HepG2 (cell line): ENCODE measurements around the gene MAOB. TPM values are rescaled to one million over a fixed set of nuclear protein-coding genes. Genes with fewer than 3 reads are reported as not detected.

Source experiments
- BCL6 ChIP-seq: IDR thresholded peaks from 2 replicates; pipeline ENCODE4 v1.6.1; 2016; ENCODE audit warnings: missing genetic modification reagents, missing compliant biosample characterization
- ETS1 ChIP-seq: sonication (generic); formaldehyde crosslinking; IDR thresholded peaks from 2 replicates; pipeline ENCODE4 v1.4.0; 2020; ENCODE audit warnings: missing genetic modification reagents
- GTF2F1 ChIP-seq: fragments of 150-350 bp; IDR thresholded peaks from 2 replicates; pipeline ENCODE4 v1.6.1; 2014; ENCODE audit warnings: low read length
- KDM5B ChIP-seq: sonication (generic); formaldehyde crosslinking; IDR thresholded peaks from 2 replicates; pipeline ENCODE4 v1.4.0; 2020; ENCODE audit warnings: missing genetic modification reagents, mild to moderate bottlenecking, borderline replicate concordance
- MYC ChIP-seq: sonication (generic); formaldehyde crosslinking; IDR thresholded peaks from 2 replicates; pipeline ENCODE4 v1.9.0; 2021; ENCODE audit warnings: missing genetic modification reagents, borderline replicate concordance
- PAF1 ChIP-seq: IDR thresholded peaks from 2 replicates; pipeline ENCODE4 v1.6.1; 2016; ENCODE audit warnings: missing genetic modification reagents, missing compliant biosample characterization
- PHF5A ChIP-seq: IDR thresholded peaks from one replicate; pipeline ENCODE4 v1.6.1; 2018; ENCODE audit warnings: low read depth, missing genetic modification reagents; ENCODE audit not compliant: unreplicated experiment
- PRDM4 ChIP-seq: sonication (generic); formaldehyde crosslinking; IDR thresholded peaks from 2 replicates; pipeline ENCODE4 v1.9.0; 2021; ENCODE audit warnings: missing genetic modification reagents, borderline replicate concordance
- SIN3A ChIP-seq: IDR thresholded peaks from 2 replicates; pipeline ENCODE4 v1.6.1; 2011; ENCODE audit warnings: low read depth, mild to moderate bottlenecking, control low read depth, low read length, borderline replicate concordance
- TSC22D2 ChIP-seq: sonication (generic); formaldehyde crosslinking; IDR thresholded peaks from 2 replicates; pipeline ENCODE4 v1.5.1; 2020; ENCODE audit warnings: missing genetic modification reagents, mild to moderate bottlenecking, borderline replicate concordance
- ZFY ChIP-seq: sonication (generic); formaldehyde crosslinking; IDR thresholded peaks from 2 replicates; pipeline ENCODE4 v1.4.0; 2020; ENCODE audit warnings: missing genetic modification reagents
- ZNF256 ChIP-seq: sonication (generic); formaldehyde crosslinking; conservative IDR thresholded peaks from 2 replicates; pipeline ENCODE4 v1.4.0; 2020; ENCODE audit warnings: missing genetic modification reagents
- ZNF335 ChIP-seq: sonication (generic); formaldehyde crosslinking; IDR thresholded peaks from 2 replicates; pipeline ENCODE4 v1.4.0; 2020; ENCODE audit warnings: missing genetic modification reagents
- ZNF367 ChIP-seq: sonication (generic); formaldehyde crosslinking; IDR thresholded peaks from 2 replicates; pipeline ENCODE4 v1.4.0; 2020; ENCODE audit warnings: missing genetic modification reagents, borderline replicate concordance
- ZNF382 ChIP-seq: sonication (generic); formaldehyde crosslinking; IDR thresholded peaks from 2 replicates; pipeline ENCODE4 v1.5.0; 2020; ENCODE audit warnings: missing genetic modification reagents, mild to moderate bottlenecking, borderline replicate concordance
- ZNF484 ChIP-seq: sonication (generic); formaldehyde crosslinking; IDR thresholded peaks from 2 replicates; pipeline ENCODE4 v1.5.1; 2020; ENCODE audit warnings: mild to moderate bottlenecking, low read depth, missing genetic modification reagents, borderline replicate concordance
- polyA plus RNA-seq, 8 experiments: library from polyadenylated mRNA; depleted of rRNA in 3 of 8; stranded (reverse) in 7 of 8; unstranded in 1 of 8; fragments of >200 nt; fragmentation: Illumina TruSeq in 4 of 8; extraction: Trizol in 4 of 8; gene quantifications; 2 replicates each; pipeline versions ENCODE4 v1.2.1 to v1.2.3, GENCODE V29; 2011 to 2016; ENCODE audit warnings: low read depth in 4 of 8, missing spikeins in 1 of 8, mixed read lengths in 1 of 8; ENCODE audit not compliant: insufficient read depth in 1 of 8
- total RNA-seq, 5 experiments: library from RNA; depleted of rRNA; stranded (reverse); fragments of >200 nt; fragmentation: Illumina TruSeq; extraction: Trizol; gene quantifications; 2 replicates each; pipeline ENCODE4 v1.2.3, GENCODE V29; 2016; ENCODE audit warnings: low read depth in 1 of 5
- TF ChIP-seq, protein P1 (sequence below): sonication (generic); formaldehyde crosslinking; IDR thresholded peaks from 2 replicates; pipeline ENCODE4 v1.4.0; 2020; ENCODE audit warnings: missing genetic modification reagents, mild to moderate bottlenecking, borderline replicate concordance
- TF ChIP-seq, protein P2 (sequence below): sonication (generic); formaldehyde crosslinking; IDR thresholded peaks from 2 replicates; pipeline ENCODE4 v1.4.0; 2020; ENCODE audit warnings: low read depth, missing genetic modification reagents

Gene MAOB
- total and polyA plus RNA-seq, 2 of the 13 experiments (the other 11 are each of a cell fraction or from before 2014, with no cell fraction given), result 11.0 to 19.0 TPM

DNA sequence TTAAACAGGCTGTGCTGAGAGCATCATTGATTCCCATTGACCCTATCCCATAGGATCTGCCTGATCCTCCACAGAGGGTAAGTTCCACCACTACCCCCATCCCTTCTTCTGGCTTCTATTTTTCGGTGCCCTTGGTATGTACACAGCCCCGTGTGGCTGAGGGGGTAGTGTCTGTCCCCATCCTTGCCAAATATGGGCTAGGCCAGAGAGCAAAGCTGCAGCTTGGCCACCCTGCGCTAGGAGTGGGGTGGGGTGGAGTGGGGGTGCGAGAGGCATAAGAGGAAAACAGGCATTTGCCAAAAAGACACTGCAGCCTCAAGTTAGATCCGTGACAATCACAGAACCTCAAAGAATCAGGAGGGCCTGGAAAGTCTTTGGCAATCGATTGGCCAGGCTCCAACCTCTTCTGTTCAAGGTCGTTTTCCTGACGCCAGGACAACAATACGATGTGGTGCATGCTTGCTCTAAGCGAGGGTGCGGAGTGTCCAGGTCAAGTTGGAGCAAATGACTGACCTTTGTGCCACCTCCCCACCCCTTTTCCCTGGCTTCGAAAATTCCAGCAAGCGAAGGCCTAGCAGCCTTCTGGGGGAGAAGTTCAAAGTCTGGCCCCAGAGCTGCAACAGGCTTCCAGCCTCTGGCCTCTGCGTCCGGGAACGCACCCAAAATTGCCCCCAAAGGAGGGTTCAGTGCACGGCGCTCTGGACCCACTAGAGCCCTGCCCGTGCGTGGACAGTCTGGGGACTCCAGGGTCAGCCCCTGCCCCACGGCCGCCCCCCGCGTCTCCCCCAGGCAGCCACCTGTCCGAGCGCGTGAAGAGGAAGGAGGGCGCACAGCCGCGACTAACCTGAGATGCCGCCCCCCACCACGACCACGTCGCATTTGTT, 598 bp downstream of the MAOB start (continued):
- TF ChIP-seq PAF1 (CRISPR knock-in tag) (no peak), ZNF382 (CRISPR knock-in tag) (no peak), GTF2F1 (no peak), ZFY (CRISPR knock-in tag) (peak; percentile 74; the same call in 1 of the 2 replicates), ZNF256 (CRISPR knock-in tag) (no peak), BCL6 (CRISPR knock-in tag) (peak; percentile 82), SIN3A (no peak), ZNF484 (no peak), PRDM4 (CRISPR knock-in tag) (no peak), TSC22D2 (CRISPR knock-in tag) (no peak), ETS1 (no peak), PHF5A (no peak), KDM5B (CRISPR knock-in tag) (peak; percentile 50; the same call in 1 of the 2 replicates), ZNF367 (CRISPR knock-in tag) (no peak), MYC (CRISPR knock-in tag) (peak; percentile 40; the same call in 1 of the 2 replicates), ZNF335 (CRISPR knock-in tag) (no peak)
- TF ChIP-seq, protein P1, sequence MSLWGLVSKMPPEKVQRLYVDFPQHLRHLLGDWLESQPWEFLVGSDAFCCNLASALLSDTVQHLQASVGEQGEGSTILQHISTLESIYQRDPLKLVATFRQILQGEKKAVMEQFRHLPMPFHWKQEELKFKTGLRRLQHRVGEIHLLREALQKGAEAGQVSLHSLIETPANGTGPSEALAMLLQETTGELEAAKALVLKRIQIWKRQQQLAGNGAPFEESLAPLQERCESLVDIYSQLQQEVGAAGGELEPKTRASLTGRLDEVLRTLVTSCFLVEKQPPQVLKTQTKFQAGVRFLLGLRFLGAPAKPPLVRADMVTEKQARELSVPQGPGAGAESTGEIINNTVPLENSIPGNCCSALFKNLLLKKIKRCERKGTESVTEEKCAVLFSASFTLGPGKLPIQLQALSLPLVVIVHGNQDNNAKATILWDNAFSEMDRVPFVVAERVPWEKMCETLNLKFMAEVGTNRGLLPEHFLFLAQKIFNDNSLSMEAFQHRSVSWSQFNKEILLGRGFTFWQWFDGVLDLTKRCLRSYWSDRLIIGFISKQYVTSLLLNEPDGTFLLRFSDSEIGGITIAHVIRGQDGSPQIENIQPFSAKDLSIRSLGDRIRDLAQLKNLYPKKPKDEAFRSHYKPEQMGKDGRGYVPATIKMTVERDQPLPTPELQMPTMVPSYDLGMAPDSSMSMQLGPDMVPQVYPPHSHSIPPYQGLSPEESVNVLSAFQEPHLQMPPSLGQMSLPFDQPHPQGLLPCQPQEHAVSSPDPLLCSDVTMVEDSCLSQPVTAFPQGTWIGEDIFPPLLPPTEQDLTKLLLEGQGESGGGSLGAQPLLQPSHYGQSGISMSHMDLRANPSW (CRISPR knock-in tag), result no peak
- TF ChIP-seq, protein P2, sequence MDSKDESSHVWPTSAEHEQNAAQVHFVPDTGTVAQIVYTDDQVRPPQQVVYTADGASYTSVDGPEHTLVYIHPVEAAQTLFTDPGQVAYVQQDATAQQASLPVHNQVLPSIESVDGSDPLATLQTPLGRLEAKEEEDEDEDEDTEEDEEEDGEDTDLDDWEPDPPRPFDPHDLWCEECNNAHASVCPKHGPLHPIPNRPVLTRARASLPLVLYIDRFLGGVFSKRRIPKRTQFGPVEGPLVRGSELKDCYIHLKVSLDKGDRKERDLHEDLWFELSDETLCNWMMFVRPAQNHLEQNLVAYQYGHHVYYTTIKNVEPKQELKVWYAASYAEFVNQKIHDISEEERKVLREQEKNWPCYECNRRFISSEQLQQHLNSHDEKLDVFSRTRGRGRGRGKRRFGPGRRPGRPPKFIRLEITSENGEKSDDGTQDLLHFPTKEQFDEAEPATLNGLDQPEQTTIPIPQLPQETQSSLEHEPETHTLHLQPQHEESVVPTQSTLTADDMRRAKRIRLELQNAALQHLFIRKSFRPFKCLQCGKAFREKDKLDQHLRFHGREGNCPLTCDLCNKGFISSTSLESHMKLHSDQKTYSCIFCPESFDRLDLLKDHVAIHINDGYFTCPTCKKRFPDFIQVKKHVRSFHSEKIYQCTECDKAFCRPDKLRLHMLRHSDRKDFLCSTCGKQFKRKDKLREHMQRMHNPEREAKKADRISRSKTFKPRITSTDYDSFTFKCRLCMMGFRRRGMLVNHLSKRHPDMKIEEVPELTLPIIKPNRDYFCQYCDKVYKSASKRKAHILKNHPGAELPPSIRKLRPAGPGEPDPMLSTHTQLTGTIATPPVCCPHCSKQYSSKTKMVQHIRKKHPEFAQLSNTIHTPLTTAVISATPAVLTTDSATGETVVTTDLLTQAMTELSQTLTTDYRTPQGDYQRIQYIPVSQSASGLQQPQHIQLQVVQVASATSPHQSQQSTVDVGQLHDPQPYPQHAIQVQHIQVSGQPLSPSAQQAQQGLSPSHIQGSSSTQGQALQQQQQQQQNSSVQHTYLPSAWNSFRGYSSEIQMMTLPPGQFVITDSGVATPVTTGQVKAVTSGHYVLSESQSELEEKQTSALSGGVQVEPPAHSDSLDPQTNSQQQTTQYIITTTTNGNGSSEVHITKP (CRISPR knock-in tag), result 0 out of 2 replicates have a peak, but pooled peaks have one; percentile 28
